ENCODE results near the gene SCD5.

GRCh38 chr4:82708982-82709381 is 89.6 kb downstream of the SCD5 start:
- TF ChIP-seq, protein P1, sequence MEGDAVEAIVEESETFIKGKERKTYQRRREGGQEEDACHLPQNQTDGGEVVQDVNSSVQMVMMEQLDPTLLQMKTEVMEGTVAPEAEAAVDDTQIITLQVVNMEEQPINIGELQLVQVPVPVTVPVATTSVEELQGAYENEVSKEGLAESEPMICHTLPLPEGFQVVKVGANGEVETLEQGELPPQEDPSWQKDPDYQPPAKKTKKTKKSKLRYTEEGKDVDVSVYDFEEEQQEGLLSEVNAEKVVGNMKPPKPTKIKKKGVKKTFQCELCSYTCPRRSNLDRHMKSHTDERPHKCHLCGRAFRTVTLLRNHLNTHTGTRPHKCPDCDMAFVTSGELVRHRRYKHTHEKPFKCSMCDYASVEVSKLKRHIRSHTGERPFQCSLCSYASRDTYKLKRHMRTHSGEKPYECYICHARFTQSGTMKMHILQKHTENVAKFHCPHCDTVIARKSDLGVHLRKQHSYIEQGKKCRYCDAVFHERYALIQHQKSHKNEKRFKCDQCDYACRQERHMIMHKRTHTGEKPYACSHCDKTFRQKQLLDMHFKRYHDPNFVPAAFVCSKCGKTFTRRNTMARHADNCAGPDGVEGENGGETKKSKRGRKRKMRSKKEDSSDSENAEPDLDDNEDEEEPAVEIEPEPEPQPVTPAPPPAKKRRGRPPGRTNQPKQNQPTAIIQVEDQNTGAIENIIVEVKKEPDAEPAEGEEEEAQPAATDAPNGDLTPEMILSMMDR (IDR thresholded peaks at IDR 0.05), result no peak
- no peak for TF ChIP-seq EZH2 (IDR thresholded peaks at IDR 0.05; ENCODE audit: borderline replicate concordance, insufficient read depth, low read depth, low read length, poor library complexity, severe bottlenecking)

Data from B cell (primary cell).